ENCODE measurements around the gene RELCH.
A peak's percentile ranks its signal among the peaks of the same experiment; 100 is the strongest.

The RELCH gene

GRCh38 chr18:62245177-62245576 is 58.1 kb downstream of the RELCH start:
- no peaks in the 10 kb centered on the region for H3K9me3 ChIP-seq (ENCODE audit: control insufficient read depth, low read length)
- no peak overlapping the region for H3K9ac ChIP-seq
- H3K27ac ChIP-seq = no peak overlapping the region
- no peaks in the 10 kb centered on the region for H3K4me1 ChIP-seq
- H3K27me3 ChIP-seq (ENCODE audit: control insufficient read depth, insufficient read depth, low read length) = no peaks in the 10 kb centered on the region
- H3K4me2 ChIP-seq (ENCODE audit: low read length) = no peak overlapping the region
- no peak overlapping the region for H3K4me3 ChIP-seq (ENCODE audit: low read depth, low read length)
- TF ChIP-seq CTCF (IDR thresholded peaks at IDR 0.05) = no peak
- H3K79me2 ChIP-seq = no peaks in the 10 kb centered on the region
- H3K36me3 ChIP-seq (ENCODE audit: control insufficient read depth, insufficient read depth, low read length) = no peaks in the 10 kb centered on the region
- no peak overlapping the region for H2AFZ ChIP-seq

- Histone ChIP-seq H3K9ac (no peak overlapping the region), H3K4me2 (ENCODE audit: low read length) (no peak overlapping the region), H3K27ac (no peak overlapping the region), H2AFZ (no peak overlapping the region), H3K36me3 (ENCODE audit: control insufficient read depth, insufficient read depth, low read length) (no peaks in the 10 kb centered on the region), H3K79me2 (no peaks in the 10 kb centered on the region), H3K9me3 (ENCODE audit: control insufficient read depth, low read length) (no peaks in the 10 kb centered on the region), H3K4me1 (no peaks in the 10 kb centered on the region), H3K27me3 (ENCODE audit: control insufficient read depth, insufficient read depth, low read length) (no peaks in the 10 kb centered on the region), H3K4me3 (ENCODE audit: low read depth, low read length) (no peak overlapping the region)
- TF ChIP-seq CTCF (IDR thresholded peaks at IDR 0.05) = no peak
These were observed 58.6 kb downstream of the RELCH start for GRCh38 chr18:62245699-62246098.

- Histone ChIP-seq H3K27me3 (ENCODE audit: control insufficient read depth, insufficient read depth, low read length) (no peaks in the 10 kb centered on the region), H3K4me2 (ENCODE audit: low read length) (no peak overlapping the region), H3K79me2 (no peaks in the 10 kb centered on the region), H3K9me3 (ENCODE audit: control insufficient read depth, low read length) (no peaks in the 10 kb centered on the region), H3K9ac (no peak overlapping the region), H3K27ac (no peak overlapping the region), H3K36me3 (ENCODE audit: control insufficient read depth, insufficient read depth, low read length) (no peaks in the 10 kb centered on the region), H3K4me3 (ENCODE audit: low read depth, low read length) (no peak overlapping the region), H2AFZ (no peak overlapping the region), H3K4me1 (no peaks in the 10 kb centered on the region)
- no peak for TF ChIP-seq CTCF (IDR thresholded peaks at IDR 0.05)
These were observed 61.3 kb downstream of the RELCH start for GRCh38 chr18:62248313-62248712.

- no peaks in the 10 kb centered on the region for H3K36me3 ChIP-seq (ENCODE audit: control insufficient read depth, insufficient read depth, low read length)
- TF ChIP-seq CTCF (IDR thresholded peaks at IDR 0.05) = peak; percentile 78
- H3K27me3 ChIP-seq (ENCODE audit: control insufficient read depth, insufficient read depth, low read length) = no peaks in the 10 kb centered on the region
- no peaks in the 10 kb centered on the region for H3K9me3 ChIP-seq (ENCODE audit: control insufficient read depth, low read length)
- no peak overlapping the region for H3K4me3 ChIP-seq (ENCODE audit: low read depth, low read length)
- no peaks in the 10 kb centered on the region for H3K4me1 ChIP-seq
- H3K79me2 ChIP-seq = no peaks in the 10 kb centered on the region
- H3K4me2 ChIP-seq (ENCODE audit: low read length) = no peak overlapping the region
- H2AFZ ChIP-seq = no peak overlapping the region
- no peak overlapping the region for H3K9ac ChIP-seq
- no peak overlapping the region for H3K27ac ChIP-seq
These were observed 62.5 kb downstream of the RELCH start for GRCh38 chr18:62249478-62250097.

GRCh38 chr18:62250475-62250874 is 63.4 kb downstream of the RELCH start:
- no peak for TF ChIP-seq CTCF (IDR thresholded peaks at IDR 0.05)
- H3K4me1 ChIP-seq = no peaks in the 10 kb centered on the region
- no peak overlapping the region for H3K4me3 ChIP-seq (ENCODE audit: low read depth, low read length)
- no peaks in the 10 kb centered on the region for H3K79me2 ChIP-seq
- no peaks in the 10 kb centered on the region for H3K9me3 ChIP-seq (ENCODE audit: control insufficient read depth, low read length)
- H3K27me3 ChIP-seq (ENCODE audit: control insufficient read depth, insufficient read depth, low read length) = no peaks in the 10 kb centered on the region
- no peak overlapping the region for H3K27ac ChIP-seq
- H2AFZ ChIP-seq = no peak overlapping the region
- H3K4me2 ChIP-seq (ENCODE audit: low read length) = no peak overlapping the region
- no peak overlapping the region for H3K9ac ChIP-seq
- no peaks in the 10 kb centered on the region for H3K36me3 ChIP-seq (ENCODE audit: control insufficient read depth, insufficient read depth, low read length)
